ENCODE results near the gene LMCD1.

Gene LMCD1

GRCh38 chr3:8485141-8485870, 16.3 kb upstream of the LMCD1 start:
- DNase-seq = no peak

- no peak for DNase-seq
These were observed 15.7 kb upstream of the LMCD1 start for GRCh38 chr3:8485943-8486342.

DNA sequence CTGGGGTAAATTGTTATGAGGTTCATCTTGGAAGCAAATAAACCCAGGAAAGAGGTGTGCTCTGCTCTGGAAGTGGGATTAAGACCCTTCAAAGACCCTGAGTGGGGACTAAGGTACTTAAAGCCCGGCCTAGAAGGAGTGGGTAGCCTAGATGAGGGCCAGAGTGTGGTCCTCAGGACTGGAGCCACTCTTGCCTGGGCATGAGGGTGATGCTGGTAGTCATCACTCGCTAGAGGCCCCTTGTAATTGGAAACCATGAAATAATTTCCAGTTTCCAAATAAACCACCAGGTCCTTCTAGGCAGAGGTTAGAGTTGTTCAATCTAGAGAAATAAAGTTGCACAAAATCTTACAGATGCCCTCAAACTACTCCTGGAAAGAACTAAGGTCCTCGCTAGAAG, 15.2 kb upstream of the LMCD1 start:
- no peak for DNase-seq

DNA sequence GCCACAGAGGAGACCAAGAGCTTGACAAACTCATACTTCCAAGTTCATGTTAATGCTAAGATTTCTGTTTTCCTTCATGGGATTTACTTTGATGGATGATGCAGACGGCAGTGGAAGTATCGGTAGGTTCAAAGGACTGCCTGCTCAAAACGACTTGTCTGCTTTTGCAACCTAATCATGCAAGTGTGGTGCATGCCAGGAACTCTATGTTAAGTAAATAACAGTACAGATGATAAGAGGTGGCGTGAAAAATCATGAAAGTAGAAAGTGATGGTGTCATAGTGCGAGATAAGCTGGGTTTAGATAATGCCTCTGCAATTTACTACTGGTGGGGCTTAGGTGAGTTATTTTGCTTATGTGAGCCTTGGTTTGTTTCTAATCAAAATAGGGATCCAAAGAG, 14.7 kb upstream of the LMCD1 start:
- no peak for DNase-seq

- DNase-seq = no peak
These were observed 13.2 kb upstream of the LMCD1 start for GRCh38 chr3:8488411-8488810.

DNA sequence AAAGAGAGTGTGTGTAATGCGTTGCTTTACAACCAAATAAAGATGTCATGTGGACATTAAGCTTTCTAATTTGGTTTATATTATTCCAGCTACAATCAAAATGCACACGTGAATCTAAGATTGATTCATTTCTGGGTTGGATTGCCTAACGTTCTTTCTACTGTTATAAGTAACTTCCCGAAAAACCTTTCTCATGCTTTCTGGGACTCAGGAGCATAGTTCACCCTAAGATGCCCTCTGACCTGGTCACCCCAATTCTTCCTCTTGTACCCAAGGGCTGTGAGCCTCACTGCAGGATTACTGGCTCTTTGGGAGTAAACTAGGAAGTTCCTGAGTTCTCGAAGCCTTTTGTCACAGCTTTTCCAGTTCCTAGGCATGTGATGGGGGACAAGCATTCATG, 12.7 kb upstream of the LMCD1 start:
- peak; percentile 15 for DNase-seq

DNA sequence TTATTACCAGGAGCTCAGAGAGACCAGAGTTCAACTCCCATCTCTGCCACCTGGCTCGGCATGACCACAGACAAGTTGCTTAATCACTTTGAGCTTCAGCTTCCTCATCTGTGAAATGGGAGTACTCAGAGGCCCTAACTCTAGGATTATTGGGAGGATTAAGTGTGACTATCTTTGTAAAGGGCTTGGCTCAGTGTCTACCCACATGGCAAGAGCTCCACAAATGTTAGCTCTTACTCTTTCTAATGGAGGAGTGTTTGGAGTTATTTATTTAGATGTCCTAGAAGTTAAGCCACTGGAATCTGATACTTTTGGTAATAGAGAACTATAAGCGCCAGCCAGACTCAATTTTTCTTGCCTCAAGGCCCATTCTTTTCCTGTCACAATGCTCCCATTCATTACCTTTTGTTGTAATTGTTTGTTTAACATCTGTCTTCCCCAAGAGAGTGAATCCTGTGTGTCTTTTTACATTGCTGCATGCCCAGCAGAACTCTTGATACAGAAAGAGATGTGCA, 12.3 kb upstream of the LMCD1 start:
- DNase-seq = no peak

DNA sequence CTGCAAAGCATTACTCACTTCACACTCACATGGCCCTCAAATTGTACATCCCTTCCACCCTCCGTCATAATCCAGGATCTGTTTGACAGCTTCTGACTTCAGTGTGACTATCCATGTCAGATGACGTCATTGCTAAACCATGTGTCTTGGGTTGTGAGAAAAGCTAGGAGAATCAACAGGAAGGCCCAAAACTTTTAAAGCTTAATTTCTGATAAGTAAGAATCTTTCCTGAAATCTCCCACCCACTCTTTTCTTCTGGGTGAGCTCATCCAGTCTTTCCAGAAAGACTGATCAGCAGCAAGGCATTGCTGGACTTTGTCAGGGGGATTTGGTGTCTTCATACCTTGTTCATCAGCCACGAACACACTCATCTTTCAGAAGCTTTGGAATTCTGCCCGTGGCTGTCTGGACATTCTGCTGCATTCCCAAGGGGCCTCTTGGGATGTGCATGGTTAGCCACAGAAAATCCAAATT, 11.5 kb upstream of the LMCD1 start:
- DNase-seq = peak; percentile 14

DNA sequence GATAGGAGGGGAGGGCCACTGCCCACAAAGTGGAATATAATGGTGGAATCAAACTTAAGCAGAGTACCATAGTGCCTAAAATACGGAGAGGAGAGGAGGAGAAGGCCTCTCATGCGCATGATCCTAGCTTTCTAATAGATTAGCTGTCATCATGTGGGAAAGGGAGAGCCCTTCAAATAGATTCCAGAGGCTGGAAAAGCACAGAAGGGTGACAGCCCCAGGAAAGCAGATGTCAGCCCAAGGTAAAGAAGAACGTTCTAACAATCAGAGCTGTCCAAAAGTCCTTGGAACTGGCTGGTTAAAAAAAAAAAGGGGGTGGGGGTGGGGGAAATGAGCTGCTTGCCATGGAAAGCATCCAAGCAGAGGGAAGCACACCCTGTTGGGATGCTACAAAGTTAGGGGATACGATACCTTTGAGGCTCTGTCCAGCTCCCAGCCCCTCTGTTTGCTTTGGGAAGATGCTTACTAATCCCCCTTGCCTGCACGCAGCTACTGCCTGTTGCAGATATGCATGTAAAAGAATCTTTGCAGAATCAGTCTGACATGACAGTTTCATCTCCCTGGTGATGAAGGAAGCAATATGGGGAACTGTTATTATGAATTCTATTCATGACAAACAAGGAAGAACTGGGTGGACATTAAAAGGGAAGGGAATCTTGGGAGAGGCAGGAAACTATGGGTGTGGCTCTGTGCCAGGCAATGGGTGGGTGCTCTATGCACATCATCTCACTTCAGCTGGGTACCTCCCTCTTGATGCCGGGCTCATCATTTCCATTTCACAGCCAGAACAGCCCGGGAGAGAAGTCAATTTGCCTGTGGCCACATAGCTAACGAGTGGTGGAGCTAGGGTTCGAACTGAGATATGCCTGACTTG, 10.1 kb upstream of the LMCD1 start:
- DNase-seq = peak; percentile 36

DNA sequence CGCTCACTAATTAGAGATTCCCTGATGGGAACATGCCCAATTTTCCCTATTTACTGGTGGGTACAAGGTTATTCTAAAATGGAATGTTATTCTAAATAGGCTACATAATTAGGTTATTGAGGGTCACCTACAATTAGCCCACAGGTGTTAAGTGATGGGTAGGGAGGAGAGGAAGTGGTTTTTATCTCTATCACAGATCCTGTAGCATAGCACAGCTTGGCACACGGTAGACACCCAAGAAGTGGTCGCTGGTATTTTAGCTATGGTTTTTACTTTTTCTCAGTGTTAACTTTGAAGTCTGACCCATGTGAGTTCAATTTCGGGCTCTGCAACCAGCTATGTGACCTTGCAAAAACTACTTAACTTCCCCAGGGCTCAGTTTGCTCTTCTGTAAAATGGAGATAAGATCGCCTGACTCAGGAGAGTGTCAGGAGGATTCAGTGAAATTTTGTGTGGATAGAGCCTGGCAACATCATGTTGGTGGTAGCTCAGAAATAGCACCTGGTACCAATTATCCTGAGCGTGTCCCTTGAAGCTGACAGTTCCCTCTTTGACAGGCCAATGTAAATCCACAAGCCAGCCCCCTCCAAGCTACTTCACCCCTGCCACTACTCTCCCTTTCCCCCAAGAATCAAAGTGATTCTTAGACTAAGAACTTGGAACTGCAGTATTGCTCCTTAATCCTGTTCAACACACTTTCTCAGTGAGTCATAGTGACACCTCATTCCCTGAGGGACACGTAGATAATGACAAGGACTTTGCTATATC, 8.7 kb upstream of the LMCD1 start:
- no peak for DNase-seq

- DNase-seq = no peak
These were observed 7.9 kb upstream of the LMCD1 start for GRCh38 chr3:8493744-8494143.

DNA sequence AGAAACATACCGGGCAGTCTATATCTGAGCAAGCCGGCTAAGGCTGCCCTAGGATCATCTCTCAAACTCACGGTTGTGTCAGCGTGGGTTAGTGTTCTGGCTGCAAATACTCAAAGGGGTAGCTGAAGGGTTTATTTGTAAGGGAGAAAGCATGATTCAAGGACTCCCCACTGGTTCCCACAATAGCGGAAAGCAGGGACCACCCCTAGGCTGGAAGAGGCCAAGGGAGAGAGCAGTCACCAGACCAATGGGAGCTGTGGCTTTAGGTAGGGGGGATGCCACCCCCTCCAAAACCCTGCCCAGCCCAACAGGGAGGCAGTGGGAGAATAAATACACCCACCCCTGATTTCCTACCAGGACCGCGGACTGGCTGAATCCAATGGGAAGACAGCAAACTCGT, 7.3 kb upstream of the LMCD1 start:
- DNase-seq = no peak

DNA sequence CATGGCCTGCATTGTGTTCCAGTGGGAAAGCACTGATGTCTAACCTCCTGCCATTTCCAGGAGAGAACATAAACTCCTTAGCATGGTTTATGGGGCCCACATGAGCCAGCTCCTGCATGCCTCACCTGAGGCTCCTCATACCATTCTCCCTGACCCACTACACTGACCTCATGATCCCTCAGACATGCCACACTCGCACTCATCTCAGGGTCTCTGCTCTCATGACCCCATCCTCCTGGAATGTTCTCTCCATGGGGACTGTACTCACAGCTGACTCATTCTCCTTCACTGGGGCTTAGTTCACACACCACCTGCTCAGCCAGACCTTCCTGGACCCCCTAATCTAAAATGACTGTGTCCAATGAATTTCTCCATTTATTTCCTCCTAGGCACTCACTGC, 4.0 kb upstream of the LMCD1 start:
- no peak for DNase-seq

DNA sequence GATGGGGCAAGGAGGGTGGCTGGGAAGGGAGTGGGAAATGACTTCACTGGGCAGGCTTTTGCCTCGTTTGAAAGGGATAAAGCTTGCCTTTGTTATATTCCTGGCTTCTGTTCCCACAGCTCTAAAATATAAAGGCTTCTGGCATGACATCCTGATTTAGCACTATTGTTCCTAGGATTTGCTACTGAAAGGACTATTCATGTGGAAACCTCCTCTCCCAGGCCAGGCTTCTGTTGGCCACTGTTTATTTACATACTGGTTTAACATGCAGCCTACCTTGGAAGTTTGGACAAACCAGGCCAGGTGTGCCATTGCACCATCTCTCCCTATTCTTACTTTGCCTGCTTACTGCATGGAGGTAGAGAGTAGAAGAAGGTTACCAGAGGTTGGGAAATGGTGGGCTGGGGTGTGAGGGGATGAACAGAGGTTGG, 2.4 kb upstream of the LMCD1 start:
- no peak for DNase-seq

DNA sequence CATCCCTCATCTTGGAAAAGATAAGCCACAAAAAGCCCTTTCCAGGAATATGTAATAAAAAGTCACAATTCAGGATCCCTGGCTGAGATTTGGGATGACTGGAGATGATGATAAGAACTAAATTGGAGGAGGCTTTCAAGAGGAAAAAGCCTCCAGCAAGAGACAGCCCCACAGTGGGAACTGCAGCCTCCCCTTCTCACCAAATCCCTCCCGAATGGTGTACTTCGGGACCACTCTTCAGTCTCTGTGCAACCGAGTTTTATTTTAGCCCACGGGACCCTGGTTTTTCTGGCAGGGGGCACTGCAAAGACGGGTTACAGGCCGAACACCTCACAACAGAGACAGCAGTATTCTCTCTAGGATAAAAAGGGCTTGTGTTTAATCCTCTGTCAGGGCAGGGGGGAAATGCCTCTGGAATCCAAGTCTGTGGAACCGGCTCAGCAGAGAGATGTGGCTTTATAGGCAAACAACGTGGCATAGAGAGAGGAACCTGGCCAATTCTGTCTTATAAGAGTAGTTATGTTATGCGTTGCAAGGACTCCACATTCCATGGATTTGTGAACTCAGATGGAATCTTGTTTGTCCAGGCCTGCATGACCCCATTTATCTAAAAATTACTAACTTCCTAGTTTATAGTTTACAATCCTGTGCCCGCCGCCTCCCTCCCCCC, 1.2 kb upstream of the LMCD1 start:
- DNase-seq = no peak

DNA sequence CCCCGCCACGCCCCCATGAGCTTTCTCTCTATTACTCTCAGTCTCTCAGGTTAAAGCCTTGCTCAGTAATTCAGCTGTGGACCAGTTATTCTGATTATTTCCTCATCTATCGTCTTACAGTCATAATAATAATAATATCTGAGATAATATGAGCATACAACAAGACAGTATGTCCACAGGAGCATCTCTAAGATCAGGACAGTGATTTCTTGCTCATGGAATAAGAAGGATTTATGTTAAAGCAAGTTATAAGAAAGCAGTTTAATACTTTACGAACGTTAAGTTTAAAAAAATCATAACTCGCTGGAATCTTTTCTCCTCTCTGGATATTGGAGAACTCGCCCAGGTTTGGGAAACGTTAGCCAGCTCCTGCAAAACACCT, 643 bp upstream of the LMCD1 start:
- no peak for DNase-seq

GRCh38 chr3:8503461-8503860, 1.8 kb downstream of the LMCD1 start:
- no peak for DNase-seq

DNA sequence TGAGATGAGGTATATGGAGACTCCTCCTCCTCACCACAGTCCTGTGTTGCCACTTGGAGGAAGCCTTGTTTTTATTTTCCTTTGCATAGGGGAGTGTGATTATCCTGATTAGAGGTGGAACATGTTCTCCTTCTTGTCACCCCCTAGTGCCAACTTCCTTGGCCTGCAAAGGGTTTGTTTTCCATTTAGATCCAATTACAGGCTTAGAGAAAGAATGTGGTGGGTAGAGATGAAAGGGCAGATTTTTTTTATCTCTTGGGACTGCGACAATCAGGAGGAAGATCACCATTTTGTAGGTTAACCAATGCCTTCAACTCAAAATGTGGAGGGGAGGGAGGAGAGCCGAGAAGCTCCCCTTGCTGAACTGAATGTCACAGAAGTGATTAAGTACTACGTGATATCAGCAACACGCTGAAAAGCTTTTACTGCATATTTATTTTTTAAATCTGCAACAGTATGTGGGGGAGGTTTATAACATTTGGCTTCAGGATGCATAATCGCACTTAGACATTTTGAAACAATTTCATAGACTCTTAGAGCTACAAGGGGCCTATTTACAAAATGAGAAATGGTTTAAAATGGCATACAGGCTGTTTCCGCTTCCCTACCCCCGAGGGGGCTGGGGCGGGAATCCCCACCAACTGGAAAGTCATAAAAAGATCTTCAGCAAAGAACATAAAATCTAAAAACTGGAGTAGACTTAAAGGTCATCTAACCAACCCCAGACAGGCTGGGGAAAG, 2.4 kb downstream of the LMCD1 start:
- DNase-seq = no peak

- no peak for DNase-seq
These were observed 3.0 kb downstream of the LMCD1 start for GRCh38 chr3:8504611-8504973.

DNA sequence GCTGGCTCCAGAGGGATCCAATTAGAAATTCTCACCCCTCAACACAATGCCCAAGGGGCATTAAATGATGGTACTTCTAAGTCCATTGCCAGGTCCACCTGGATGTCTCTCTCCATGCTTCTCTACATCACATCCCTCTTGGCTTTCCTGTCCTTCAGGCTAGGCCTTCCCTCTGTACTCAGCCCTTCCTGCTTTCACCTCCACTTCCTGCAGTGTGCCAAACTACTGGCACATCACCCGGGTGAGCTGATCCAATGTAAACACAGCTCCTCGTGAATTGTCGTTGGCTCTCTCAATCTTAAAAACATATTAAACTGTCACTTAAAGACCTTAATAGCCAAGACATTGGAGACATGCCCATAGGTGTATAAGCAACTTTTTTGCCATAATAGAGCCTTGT, 4.0 kb downstream of the LMCD1 start:
- no peak for DNase-seq

DNA sequence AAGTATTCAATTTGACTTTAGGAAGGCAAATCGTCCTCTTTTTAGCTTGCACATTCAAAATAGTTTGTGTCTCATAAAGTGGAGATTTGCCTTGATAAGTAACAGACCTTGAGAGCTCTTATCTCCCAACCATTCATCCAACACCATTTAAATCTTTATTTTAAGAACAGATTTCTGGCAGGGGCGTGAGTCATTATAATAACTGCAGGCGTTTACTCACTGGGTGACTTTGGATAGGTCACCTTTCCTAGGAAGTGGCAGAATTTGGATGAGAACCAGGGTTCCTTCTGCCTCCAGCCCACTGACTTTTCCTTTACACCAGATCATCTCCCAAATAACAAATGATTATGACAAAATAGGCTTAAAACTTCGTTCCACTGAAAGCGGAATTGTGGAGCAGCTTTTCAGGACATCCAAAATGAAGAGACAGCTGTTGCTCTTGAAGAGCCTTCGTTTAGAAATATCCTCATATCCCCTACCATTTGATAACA, 5.0 kb downstream of the LMCD1 start:
- DNase-seq = no peak

DNA sequence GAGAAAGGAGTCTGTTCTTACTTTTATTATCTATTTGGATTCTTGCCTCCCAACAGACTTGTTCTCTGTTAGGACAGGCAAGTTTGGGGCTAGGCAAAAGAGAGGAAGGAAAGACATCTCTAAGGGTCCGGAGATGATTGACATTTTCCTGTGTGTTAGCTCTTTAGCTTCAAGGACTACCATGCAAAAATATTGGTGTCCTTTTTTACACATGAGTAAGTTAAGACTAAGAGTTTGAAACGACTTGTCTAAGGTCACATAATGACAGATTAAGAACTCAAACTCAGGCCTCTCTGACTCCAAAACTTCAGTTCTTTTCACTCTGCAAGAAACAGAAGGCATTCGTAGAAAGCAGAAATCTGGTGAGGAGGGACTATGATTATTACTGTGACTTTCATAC, 5.9 kb downstream of the LMCD1 start:
- no peak for DNase-seq

Data from suppressor macrophage treated with lipopolysaccharide for 4 hours (primary cell).